Ramos (cell line): ENCODE data around the gene MRGPRF.

ENCODE experiments used
- in situ Hi-C: fragments of 300-500 bp; cut with MboI; formaldehyde crosslinking; loops from one replicate; pipeline ENCODE4 v1.14.3; 2022; ENCODE audit warnings: low sequenced_read_pairs; ENCODE audit not compliant: unreplicated experiment

MRGPRF gene

GRCh38 chr11:69013009-69013951 is at the start of gene MRGPRF:
Gene MRGPRF, minus strand, starts transcription at chr11:69013246. Its CDS starts 3,345 bp downstream, at chr11:69009901.
- in situ Hi-C loops = no loop called here

- in situ Hi-C loops = no loop called here
Observed at GRCh38 chr11:69062169-69062855, 49.3 kb upstream of the MRGPRF start.

- in situ Hi-C loops = no loop called here
Observed at GRCh38 chr11:69061713-69062053, 48.6 kb upstream of the MRGPRF start.

DNA sequence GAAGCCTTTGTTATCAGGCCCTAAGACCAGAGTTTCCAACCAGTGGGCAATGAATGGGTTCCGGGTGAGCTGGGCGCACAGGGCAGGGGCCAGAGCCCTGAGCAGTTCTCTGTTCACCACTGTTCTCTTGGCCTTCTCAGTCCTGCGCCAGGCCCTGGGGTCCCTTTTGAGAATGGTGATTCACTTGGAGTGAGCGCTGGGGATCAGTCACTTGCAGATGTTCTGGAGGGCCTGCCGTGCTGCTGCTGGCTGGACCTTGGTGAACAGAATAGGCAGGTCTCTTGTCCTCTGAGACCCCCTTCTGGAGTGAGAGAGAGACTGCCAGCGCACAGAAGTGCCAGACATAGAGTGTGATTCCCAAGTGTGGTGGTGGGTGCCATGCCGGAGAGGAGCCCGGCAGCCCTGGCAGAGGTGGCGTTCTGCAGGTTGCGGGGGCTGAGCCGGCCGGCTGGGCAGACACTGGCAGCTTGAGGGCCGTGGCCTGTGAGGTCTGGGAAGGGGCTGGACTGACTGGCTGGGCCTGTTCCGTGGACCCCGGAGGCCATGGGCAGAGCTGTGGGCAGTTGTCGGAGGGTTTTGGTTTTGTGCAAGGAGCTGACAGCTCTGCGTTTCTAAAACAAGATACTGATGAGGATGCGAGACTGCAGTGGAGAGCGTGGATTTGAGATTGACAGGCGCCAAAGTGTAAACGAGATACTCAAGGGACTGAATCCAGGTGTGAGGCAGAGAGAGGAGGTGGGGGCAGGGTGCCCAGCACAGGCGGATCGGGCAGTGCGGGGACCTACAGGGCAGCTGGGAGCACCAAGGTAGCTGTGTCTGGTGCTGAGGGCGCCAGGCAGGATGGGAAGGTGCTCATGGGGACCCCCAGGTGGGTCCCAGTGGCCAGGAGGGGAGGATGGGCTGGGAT is 48.0 kb upstream of the MRGPRF start:
- in situ Hi-C loops = no loop called here

DNA sequence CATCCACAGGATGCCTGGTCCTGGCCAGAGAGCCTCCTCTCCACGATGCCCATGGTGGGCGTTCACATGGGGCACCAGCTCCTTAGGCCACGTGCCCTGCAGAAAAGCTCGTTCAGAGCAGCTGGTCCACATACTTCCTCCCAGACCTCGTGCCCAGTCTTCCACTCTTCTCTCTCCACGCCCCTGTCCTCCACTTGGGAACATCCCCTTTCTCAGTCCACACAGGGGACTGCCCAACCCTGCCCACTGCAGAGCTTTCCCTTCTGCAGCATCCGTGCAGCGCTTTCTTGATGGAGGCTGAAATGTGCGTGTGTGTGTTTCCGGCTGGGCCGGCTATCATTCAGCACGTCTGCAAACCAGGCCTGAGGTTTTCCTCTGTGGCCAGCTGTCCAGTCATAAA is 46.9 kb upstream of the MRGPRF start:
- in situ Hi-C loops = no loop called here

DNA sequence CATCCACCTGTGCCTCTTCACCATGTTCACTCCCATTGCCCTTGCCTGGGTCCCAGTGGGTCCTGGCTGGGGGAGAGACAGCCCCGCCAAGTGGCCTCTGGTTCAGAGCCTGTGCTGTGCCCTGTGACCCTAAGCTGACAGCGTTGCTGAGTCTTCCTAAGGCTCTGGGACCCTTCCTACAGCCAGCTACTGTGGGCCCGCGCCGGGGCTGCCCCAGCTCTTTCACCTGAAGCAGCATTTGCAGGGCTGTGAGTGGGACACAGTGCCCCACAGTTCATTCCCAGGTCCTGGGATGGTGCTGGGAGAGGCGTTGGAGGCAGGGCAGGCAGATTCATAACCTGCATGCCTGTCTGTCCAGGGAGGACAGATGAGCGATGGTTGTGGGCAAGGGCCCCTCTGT is 46.4 kb upstream of the MRGPRF start:
- in situ Hi-C loops = no loop called here

DNA sequence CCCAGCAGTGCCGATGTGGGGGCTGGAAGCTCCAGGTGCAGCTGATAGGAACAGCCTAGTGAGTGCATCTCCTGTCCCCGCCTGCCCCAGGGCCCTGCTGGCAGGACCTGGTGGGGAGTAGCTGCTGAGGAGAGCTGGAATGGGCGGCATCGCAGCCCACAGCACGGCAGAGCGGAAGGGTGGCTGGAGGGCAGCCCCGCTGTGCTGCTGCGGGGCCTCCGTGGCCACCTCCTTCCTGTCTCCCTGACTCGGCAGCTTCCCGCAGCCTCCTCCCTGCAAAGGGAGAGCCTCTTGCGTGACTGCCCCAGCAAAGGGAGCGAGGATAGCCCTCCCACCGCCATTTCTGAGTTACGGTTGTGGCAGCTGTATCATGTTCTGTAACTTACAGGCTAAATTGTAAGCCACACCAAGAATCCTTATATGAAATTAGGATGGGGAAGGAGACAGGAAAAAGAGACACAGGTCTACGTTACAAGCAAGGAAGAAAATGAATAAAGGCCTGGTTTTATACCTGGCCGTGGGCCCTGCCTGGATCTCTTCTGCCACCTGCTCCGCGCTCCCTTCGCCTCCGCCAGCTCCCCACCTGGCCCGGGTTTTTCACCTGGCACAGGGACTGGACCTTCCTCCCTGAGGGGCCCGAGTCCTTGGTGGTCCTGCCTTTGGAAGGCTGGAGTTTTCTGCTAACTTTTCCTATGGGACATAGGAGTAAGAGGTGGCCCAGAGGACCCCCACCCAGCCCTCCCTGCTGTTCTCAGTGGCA is 45.6 kb upstream of the MRGPRF start:
- in situ Hi-C loops = no loop called here

GRCh38 chr11:69057801-69058200 is 44.8 kb upstream of the MRGPRF start:
- in situ Hi-C loops = no loop called here

GRCh38 chr11:69057236-69057635 is 44.2 kb upstream of the MRGPRF start:
- in situ Hi-C loops = no loop called here

- in situ Hi-C loops = no loop called here
Observed at GRCh38 chr11:69055598-69056516, 42.8 kb upstream of the MRGPRF start.

- in situ Hi-C loops = no loop called here
Observed at GRCh38 chr11:69055212-69055586, 42.2 kb upstream of the MRGPRF start.

GRCh38 chr11:69054397-69055211 is 41.6 kb upstream of the MRGPRF start:
- in situ Hi-C loops = no loop called here

DNA sequence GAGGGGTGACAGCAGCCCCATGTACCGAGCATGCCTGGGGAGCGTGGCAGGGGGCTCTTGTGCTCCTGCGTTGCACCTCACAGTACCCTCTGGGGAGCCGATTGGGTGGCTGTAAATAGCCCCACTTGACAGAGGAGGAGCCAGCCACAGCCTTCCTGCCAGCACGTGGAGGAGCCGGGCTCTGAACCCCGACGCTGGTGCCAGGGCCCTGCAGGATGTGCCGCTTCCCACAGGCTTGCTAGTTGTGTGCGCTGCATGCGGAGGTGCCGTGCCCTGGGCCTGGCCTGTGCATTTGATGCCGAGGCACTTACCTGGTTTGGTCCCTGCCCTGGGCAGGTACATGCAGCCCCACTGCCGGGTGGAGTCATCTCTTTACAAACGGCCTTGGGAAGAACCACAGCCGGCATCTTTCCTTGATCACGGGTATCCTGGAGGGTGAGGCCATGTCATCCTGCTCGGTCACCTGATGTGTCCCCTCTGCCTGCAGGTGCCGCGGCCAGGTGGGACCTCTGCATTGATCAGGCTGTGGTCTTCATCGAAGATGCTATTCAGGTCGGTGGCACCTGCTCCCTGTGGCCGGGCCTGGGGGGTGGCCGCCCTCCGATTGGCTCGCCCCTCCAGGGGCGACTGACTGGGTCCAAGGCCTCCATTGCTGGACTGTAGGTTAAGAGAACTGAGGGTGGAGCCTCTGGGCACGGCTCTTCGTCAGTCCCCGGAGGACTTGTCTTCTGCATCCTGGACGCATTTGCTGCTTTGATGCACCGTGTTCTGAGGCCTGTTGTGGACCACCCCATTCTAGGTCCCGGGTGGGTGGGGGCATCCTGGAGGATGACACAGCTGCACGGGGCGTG is 40.7 kb upstream of the MRGPRF start:
- in situ Hi-C loops = no loop called here

- in situ Hi-C loops = no loop called here
Observed at GRCh38 chr11:69053169-69053477, 40.1 kb upstream of the MRGPRF start.

DNA sequence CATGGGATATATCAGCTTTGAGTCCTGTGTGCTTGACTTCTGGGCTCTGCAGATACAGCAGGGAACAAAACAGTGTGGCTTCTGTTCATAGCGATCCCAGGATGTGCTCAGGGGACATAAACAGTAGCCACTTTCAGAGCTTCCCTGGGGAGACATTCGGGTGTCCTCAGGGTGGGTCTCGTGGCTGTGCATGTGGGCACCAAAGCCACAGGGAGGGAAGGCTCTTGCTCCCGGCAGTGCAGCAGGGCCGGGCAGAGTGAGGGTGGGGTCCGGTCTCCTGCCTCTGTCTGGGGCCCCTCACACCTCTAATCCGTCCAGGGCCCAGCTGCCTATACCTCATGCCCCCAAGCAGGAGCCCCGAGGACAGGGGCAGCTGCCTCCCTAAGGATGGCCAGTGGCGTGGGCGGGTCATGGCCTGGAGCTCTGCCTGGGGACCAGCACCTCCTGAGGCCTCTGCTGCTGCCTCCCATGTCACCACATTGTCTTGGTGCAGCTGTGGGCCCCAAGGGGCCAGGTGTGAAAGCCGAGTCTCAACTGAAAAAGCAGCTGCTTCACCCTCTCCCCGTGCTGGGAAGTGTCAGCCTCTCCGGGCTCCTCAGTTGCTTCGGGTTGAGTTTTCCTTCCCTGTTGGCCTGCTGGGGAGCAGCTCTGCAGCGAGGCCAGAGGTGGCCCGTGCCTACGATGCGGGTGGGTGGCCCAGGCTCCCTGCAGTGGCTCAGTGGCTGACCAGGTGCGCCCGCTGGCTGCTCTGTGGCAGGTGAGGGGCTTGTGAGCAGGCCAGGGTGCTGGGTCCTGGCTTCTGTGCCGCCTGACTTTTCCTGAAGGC is 39.5 kb upstream of the MRGPRF start:
- in situ Hi-C loops = no loop called here
